Measurements from ENCODE around the gene CA10. TPM values are rescaled to one million over a fixed set of nuclear protein-coding genes. Genes with fewer than 3 reads are reported as not detected.

The CA10 gene
- polyA plus RNA-seq, 2 donors, result 0.06 TPM; not detected in 1

DNA sequence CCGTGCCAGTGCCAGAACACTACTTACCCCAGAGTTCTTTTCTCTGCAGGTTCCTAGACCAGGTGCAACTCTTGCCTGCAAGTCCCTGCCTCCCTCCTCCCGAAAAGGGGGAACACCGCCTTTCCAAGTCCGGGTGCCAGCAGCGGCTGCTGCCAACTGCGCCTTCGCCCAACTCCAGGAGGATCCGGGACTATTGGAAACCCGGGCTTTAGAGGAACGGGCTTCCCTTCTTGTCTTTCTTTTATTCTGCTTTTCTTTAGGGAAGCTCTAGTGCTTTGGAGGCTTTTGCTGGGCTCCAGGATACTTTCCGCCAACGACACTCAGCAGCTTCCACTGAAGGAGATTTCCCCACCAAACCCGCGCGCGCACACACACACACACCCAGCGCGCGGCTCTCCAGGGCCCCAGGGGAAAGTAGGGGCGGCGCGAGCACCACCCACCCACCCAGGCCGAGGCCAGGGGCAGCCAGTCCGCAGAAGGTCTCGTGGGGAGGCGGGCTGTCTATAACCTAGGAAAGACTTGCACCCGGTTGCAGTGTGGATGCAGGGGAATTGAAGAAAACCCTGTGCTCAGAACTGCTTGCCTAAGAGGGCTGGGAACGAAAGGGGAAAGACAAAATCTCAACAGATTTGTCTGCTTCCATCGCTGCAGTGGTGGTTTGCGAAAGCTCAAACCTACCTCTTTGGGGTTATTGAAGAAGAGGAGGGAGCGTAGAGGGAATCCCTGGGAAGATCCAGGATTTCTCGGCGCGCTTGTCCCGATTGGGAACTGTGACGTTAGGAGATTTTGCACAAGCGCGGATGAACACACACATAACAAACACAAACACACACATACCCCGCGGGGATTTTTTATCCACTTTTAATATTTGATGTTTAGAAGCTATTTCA, 977 bp upstream of the CA10 start:
- Histone ChIP-seq H3K27ac (ENCODE audit: low read depth in 2 of 2, low read length in 1 of 2) (no peak overlapping the region), H3K27me3 (ENCODE audit: control insufficient read depth in 1 of 2, insufficient read depth in 2 of 2, low read length in 2 of 2) (peaks cover 2 to 7% of the 10 kb centered on the region in 2 donors), H3K9me3 (ENCODE audit: control insufficient read depth in 2 of 2, insufficient read depth in 1 of 2, low read depth in 1 of 2, low read length in 1 of 2) (peaks cover 0 to 4% of the 10 kb centered on the region in 2 donors), H3K4me3 (ENCODE audit: low read depth in 1 of 2, low read length in 2 of 2) (no peak overlapping the region), H3K36me3 (ENCODE audit: control insufficient read depth in 2 of 2, insufficient read depth in 2 of 2, low read length in 1 of 2) (no peaks in the 10 kb centered on the region), H3K4me1 (ENCODE audit: control insufficient read depth in 2 of 2, insufficient read depth in 2 of 2, low read length in 1 of 2) (peaks cover 5 to 9% of the 10 kb centered on the region in 2 donors)
- 11 to 14% methylated on average over 40 of the region's 40 CpGs for WGBS, 2 donors

DNA sequence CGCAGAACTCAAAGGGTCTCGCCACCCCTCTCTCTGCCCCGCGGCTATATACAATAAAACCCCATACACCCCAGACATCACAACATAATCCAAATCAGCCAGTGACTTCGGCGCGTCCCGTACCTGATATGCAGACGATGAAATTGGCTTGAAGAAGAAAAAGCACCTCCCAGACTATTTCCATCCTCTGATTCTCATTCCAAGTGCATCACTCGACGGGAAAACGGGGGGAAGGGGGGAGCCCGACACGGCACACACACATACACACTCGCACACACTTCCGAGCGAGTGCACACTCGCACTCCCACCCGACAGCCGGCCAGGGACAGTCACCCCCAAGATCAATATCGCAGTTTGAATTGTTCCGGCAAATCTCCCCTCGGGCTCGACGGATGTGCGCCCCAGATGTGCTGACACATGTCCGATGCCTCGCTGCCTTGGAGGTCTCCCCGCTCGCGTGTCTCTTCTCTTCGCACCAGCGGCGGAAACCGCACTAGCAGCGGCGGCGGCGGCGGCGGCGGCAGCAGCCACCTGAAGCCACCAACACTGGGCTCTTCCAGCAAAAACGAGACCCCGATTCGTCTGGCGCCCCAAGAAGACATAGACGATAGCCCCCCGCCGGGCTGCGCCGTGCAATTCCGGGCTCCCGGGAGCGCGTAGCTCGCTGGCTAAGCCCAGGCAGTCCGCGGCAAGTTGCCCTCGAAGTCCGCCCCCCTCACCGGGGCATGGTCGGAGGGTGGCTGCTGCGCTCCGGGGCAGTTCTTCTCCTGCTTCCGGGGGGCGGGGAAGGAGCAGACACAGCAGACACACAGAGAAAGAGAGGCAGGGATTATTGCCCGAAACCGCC, 688 bp downstream of the CA10 start:
- WGBS, 2 donors, result 3 to 4% methylated on average over 61 to 68 of the region's 68 CpGs
- peaks cover 2 to 7% of the 10 kb centered on the region in 2 donors for H3K27me3 ChIP-seq (ENCODE audit: control insufficient read depth in 1 of 2, insufficient read depth in 2 of 2, low read length in 2 of 2)
- H3K4me3 ChIP-seq (ENCODE audit: low read depth in 1 of 2, low read length in 2 of 2), result peak overlapping the region; percentile 9 to 10

DNA sequence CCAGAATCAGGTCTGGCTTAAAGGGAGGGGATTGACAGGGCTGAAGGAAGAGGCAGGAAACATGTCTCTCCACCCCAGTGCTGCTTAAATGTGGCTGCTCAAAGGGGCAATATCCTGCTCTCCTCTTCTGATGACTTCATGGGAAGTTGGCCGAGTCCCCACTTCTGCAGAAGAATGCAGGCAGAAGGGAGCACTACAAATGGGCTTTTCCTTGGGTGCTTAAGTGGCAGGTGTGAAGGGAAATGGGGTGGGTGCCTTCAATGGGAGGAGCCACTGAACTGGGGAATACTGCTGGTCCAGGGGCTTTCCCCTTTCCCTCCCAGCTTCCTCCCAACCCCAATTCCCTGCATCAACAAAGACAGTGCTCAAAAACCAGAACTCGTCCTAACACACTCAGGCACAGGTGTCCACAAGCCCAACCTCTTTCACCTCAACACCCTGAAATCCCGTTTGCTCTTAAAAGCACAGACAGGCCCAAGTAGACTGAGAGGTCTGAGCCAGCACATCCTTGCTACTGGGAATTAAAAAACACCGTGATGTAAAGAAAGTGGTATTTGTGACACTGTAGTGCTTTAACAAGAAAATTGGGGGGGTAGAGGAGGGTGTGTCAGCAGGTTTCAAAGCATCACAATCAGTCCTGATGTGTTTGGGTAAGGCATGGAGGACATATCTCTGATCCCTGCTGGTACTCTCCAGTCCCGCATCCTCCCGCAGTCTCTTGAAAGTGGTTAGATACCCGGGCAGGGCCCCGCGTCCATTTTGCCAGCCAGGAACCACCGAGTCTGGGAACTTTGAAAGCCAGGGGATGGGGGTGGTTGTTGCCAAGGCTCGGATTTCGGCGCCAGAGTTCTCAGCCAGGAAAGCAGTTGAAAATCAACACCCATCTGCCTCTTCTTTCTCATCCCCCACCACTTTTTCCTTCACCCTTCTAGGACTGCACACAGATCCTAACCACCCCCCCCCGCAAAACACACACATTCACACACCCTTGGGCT, 1.6 kb downstream of the CA10 start:
- H3K27me3 ChIP-seq (ENCODE audit: control insufficient read depth in 1 of 2, insufficient read depth in 2 of 2, low read length in 2 of 2), result peaks cover 2 to 7% of the 10 kb centered on the region in 2 donors
- no peak overlapping the region for H3K4me3 ChIP-seq (ENCODE audit: low read depth in 1 of 2, low read length in 2 of 2)
- H3K36me3 ChIP-seq (ENCODE audit: control insufficient read depth in 2 of 2, insufficient read depth in 2 of 2, low read length in 1 of 2), result no peaks in the 10 kb centered on the region
- H3K9me3 ChIP-seq (ENCODE audit: control insufficient read depth in 2 of 2, insufficient read depth in 1 of 2, low read depth in 1 of 2, low read length in 1 of 2), result peaks cover 0 to 4% of the 10 kb centered on the region in 2 donors
- 12 to 13% methylated on average over 14 of the region's 14 CpGs for WGBS, 2 donors
- peaks cover 5 to 9% of the 10 kb centered on the region in 2 donors for H3K4me1 ChIP-seq (ENCODE audit: control insufficient read depth in 2 of 2, insufficient read depth in 2 of 2, low read length in 1 of 2)
- no peak overlapping the region for H3K27ac ChIP-seq (ENCODE audit: low read depth in 2 of 2, low read length in 1 of 2)

More for the DNA sequence above, 688 bp downstream of the CA10 start:
- H3K9me3 ChIP-seq (ENCODE audit: control insufficient read depth in 2 of 2, insufficient read depth in 1 of 2, low read depth in 1 of 2, low read length in 1 of 2), result peaks cover 0 to 4% of the 10 kb centered on the region in 2 donors
- H3K4me1 ChIP-seq (ENCODE audit: control insufficient read depth in 2 of 2, insufficient read depth in 2 of 2, low read length in 1 of 2), result peaks cover 5 to 9% of the 10 kb centered on the region in 2 donors
- no peaks in the 10 kb centered on the region for H3K36me3 ChIP-seq (ENCODE audit: control insufficient read depth in 2 of 2, insufficient read depth in 2 of 2, low read length in 1 of 2)
- no peak overlapping the region for H3K27ac ChIP-seq (ENCODE audit: low read depth in 2 of 2, low read length in 1 of 2)

DNA sequence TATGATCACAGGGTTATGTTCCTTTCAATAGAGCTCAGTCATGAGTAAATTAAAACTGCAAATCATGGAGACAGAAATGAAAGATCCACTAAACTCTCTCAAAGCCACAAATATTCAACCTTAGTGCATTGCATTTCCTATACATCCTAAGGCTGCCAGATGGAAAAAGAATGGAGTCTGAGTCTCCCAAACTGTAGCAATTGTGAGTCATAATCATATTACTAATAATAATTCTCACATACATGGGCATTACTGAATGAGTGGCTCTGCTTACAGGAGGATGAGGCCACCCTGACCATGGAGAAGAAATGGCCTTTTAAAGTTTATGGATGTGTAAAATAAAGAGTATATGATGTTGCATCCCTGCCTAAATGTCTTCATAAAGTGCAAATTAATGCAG, 3.2 kb downstream of the CA10 start:
- Histone ChIP-seq H3K9me3 (ENCODE audit: control insufficient read depth in 2 of 2, insufficient read depth in 1 of 2, low read depth in 1 of 2, low read length in 1 of 2) (peaks cover 0 to 3% of the 10 kb centered on the region in 2 donors), H3K27ac (ENCODE audit: low read depth in 2 of 2, low read length in 1 of 2) (no peak overlapping the region), H3K4me3 (ENCODE audit: low read depth in 1 of 2, low read length in 2 of 2) (no peak overlapping the region), H3K4me1 (ENCODE audit: control insufficient read depth in 2 of 2, insufficient read depth in 2 of 2, low read length in 1 of 2) (peaks cover 5 to 9% of the 10 kb centered on the region in 2 donors), H3K27me3 (ENCODE audit: control insufficient read depth in 1 of 2, insufficient read depth in 2 of 2, low read length in 2 of 2) (peaks cover 2 to 7% of the 10 kb centered on the region in 2 donors), H3K36me3 (ENCODE audit: control insufficient read depth in 2 of 2, insufficient read depth in 2 of 2, low read length in 1 of 2) (no peaks in the 10 kb centered on the region)

DNA sequence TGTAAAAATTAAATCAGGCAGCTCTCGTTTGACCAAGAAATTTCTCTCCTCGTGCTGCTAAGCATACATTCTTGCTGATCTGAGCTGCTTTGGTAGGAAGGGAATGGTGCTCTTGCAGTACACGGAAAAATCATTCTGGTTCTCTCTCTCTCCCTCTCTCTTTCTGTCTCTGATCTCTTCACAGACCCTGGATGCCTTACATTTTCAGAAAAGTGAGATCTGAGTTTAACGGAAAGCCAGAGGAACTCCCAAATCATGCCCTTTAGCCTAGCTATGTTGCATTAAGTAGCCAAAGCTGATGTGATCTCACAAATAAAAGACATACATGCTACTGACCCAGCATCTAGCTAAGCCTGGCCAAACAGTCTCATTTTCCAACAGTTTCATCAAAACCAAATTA, 4.0 kb downstream of the CA10 start:
- Histone ChIP-seq H3K27ac (ENCODE audit: low read depth in 2 of 2, low read length in 1 of 2) (no peak overlapping the region), H3K36me3 (ENCODE audit: control insufficient read depth in 2 of 2, insufficient read depth in 2 of 2, low read length in 1 of 2) (no peaks in the 10 kb centered on the region), H3K4me3 (ENCODE audit: low read depth in 1 of 2, low read length in 2 of 2) (no peak overlapping the region), H3K4me1 (ENCODE audit: control insufficient read depth in 2 of 2, insufficient read depth in 2 of 2, low read length in 1 of 2) (peaks cover 5 to 9% of the 10 kb centered on the region in 2 donors), H3K27me3 (ENCODE audit: control insufficient read depth in 1 of 2, insufficient read depth in 2 of 2, low read length in 2 of 2) (peaks cover 2 to 7% of the 10 kb centered on the region in 2 donors), H3K9me3 (ENCODE audit: control insufficient read depth in 2 of 2, insufficient read depth in 1 of 2, low read depth in 1 of 2, low read length in 1 of 2) (no peaks in the 10 kb centered on the region)
- WGBS, 2 donors, result 64% methylated on average over 4 of the region's 4 CpGs

DNA sequence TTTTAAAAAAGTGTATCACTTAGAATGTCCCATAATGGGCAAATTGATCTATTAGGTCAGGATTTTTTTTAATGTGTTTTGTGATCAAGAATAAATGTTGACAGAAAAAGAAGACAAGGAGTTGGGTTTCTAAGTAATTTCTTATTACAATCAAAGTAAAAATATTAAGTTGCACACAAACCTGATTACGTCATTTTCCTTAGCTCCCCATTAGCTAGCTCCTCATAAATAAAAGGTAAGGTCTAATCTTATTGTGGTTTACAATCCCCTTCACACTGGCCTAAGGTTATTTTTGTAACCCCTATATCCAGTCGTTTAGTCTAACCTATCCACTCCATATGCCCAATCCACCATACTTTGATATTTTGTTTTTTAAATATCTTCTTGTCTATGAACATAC, 7.6 kb downstream of the CA10 start:
- H3K9me3 ChIP-seq (ENCODE audit: control insufficient read depth in 2 of 2, insufficient read depth in 1 of 2, low read depth in 1 of 2, low read length in 1 of 2), result no peaks in the 10 kb centered on the region
- no peaks in the 10 kb centered on the region for H3K4me1 ChIP-seq (ENCODE audit: control insufficient read depth in 2 of 2, insufficient read depth in 2 of 2, low read length in 1 of 2)
- no peak overlapping the region for H3K4me3 ChIP-seq (ENCODE audit: low read depth in 1 of 2, low read length in 2 of 2)
- peaks cover 0 to 3% of the 10 kb centered on the region in 2 donors for H3K27me3 ChIP-seq (ENCODE audit: control insufficient read depth in 1 of 2, insufficient read depth in 2 of 2, low read length in 2 of 2)
- WGBS, 2 donors, result 76 to 80% methylated on average over 2 of the region's 2 CpGs
- H3K27ac ChIP-seq (ENCODE audit: low read depth in 2 of 2, low read length in 1 of 2), result no peak overlapping the region
- H3K36me3 ChIP-seq (ENCODE audit: control insufficient read depth in 2 of 2, insufficient read depth in 2 of 2, low read length in 1 of 2), result no peaks in the 10 kb centered on the region

DNA sequence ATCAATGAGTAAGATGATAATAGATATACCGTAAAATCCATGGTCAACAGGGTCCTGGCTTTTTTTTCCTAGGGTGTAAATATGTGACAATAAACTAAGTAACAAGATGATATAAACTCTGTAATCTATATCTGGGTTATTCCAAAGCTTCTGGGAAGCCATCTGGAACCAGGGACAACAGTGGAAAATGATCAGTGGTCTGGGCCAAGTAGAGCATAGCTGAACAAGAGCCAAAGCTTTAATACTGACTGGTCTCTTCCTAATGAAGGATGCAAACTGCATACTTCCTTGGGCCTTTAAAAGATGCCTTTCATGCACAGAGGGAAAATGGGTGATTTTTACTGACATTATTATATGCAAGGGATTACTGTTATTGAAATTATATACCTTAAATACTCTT, 8.9 kb downstream of the CA10 start:
- no peak overlapping the region for H3K27ac ChIP-seq (ENCODE audit: low read depth in 2 of 2, low read length in 1 of 2)
- H3K9me3 ChIP-seq (ENCODE audit: control insufficient read depth in 2 of 2, insufficient read depth in 1 of 2, low read depth in 1 of 2, low read length in 1 of 2), result no peaks in the 10 kb centered on the region
- WGBS, 2 donors, result 41 to 88% methylated on average over 1 of the region's 1 CpG
- H3K4me1 ChIP-seq (ENCODE audit: control insufficient read depth in 2 of 2, insufficient read depth in 2 of 2, low read length in 1 of 2), result no peaks in the 10 kb centered on the region
- no peak overlapping the region for H3K4me3 ChIP-seq (ENCODE audit: low read depth in 1 of 2, low read length in 2 of 2)
- H3K27me3 ChIP-seq (ENCODE audit: control insufficient read depth in 1 of 2, insufficient read depth in 2 of 2, low read length in 2 of 2), result peaks cover 0 to 3% of the 10 kb centered on the region in 2 donors
- H3K36me3 ChIP-seq (ENCODE audit: control insufficient read depth in 2 of 2, insufficient read depth in 2 of 2, low read length in 1 of 2), result no peaks in the 10 kb centered on the region

DNA sequence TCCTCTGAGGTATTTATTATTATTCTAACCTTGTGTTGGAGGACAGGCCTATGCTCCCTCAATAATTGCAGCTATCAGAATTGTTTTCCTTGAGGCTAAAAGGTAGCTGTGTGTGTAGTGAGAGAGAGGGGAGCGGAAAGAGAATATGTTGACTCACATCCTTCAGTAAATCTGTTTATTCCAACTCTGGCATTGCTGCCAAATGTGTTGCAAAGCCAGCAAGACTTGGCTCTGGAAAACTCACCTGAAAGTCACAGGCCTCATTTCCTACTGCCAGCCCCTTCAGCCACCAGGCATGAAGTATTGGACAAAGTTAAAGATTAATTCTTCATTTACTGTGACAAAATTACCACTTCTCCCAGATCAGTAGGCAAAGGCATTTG, 9.6 kb downstream of the CA10 start:
- H3K4me1 ChIP-seq (ENCODE audit: control insufficient read depth in 2 of 2, insufficient read depth in 2 of 2, low read length in 1 of 2), result no peaks in the 10 kb centered on the region
- no peaks in the 10 kb centered on the region for H3K9me3 ChIP-seq (ENCODE audit: control insufficient read depth in 2 of 2, insufficient read depth in 1 of 2, low read depth in 1 of 2, low read length in 1 of 2)
- no peak overlapping the region for H3K27ac ChIP-seq (ENCODE audit: low read depth in 2 of 2, low read length in 1 of 2)
- 54 to 61% methylated on average over 1 of the region's 1 CpG for WGBS, 2 donors
- peaks cover 0 to 3% of the 10 kb centered on the region in 2 donors for H3K27me3 ChIP-seq (ENCODE audit: control insufficient read depth in 1 of 2, insufficient read depth in 2 of 2, low read length in 2 of 2)
- H3K4me3 ChIP-seq (ENCODE audit: low read depth in 1 of 2, low read length in 2 of 2), result no peak overlapping the region
- H3K36me3 ChIP-seq (ENCODE audit: control insufficient read depth in 2 of 2, insufficient read depth in 2 of 2, low read length in 1 of 2), result no peaks in the 10 kb centered on the region
